SK-N-SH treated with all-trans-retinoic acid at 6 μM for 48 hours (cell line): Measurements from ENCODE around the gene PREPL.

Experiments
- ATAC-seq: fragments of 200-7000 bp; cut with Tn5 transposase; 3 replicates; pipeline ENCODE4 v1.9.1; 2020; ENCODE audit warnings: mild to moderate bottlenecking, moderate library complexity
- ARNTL ChIP-seq: fragments of 450-650 bp; formaldehyde crosslinking; IDR thresholded peaks from 2 replicates; pipeline ENCODE4 v1.5.0; 2020; ENCODE audit warnings: low read depth, mild to moderate bottlenecking, moderate library complexity, borderline replicate concordance
- CREB5 ChIP-seq: fragments of 250-450 bp; sonication (Bioruptor Pico); IDR thresholded peaks from 2 replicates; pipeline ENCODE4 v1.5.1; 2020; ENCODE audit warnings: low read depth, mild to moderate bottlenecking, moderate library complexity
- CSDC2 ChIP-seq: fragments of 250-450 bp; sonication (Bioruptor Pico); IDR thresholded peaks from 2 replicates; pipeline ENCODE4 v1.5.0; 2020; ENCODE audit warnings: mild to moderate bottlenecking, moderate library complexity
- CSRNP3 ChIP-seq: fragments of 250-450 bp; sonication (Bioruptor Pico); IDR thresholded peaks from 2 replicates; pipeline ENCODE4 v1.5.1; 2021; ENCODE audit warnings: mild to moderate bottlenecking, moderate library complexity
- ESRRG ChIP-seq: fragments of 250-450 bp; sonication (Bioruptor Pico); IDR thresholded peaks from 2 replicates; pipeline ENCODE4 v1.6.1; 2021; ENCODE audit warnings: mild to moderate bottlenecking
- GLIS3 ChIP-seq: fragments of 250-450 bp; sonication (Bioruptor Pico); IDR thresholded peaks from 2 replicates; pipeline ENCODE4 v1.5.0; 2020; ENCODE audit warnings: mild to moderate bottlenecking, moderate library complexity
- ISL1 ChIP-seq: fragments of 250-450 bp; sonication (Bioruptor Pico); IDR thresholded peaks from 2 replicates; pipeline ENCODE4 v2.1.2; 2022; ENCODE audit warnings: mild to moderate bottlenecking, moderate library complexity
- OSR1 ChIP-seq: fragments of 250-450 bp; sonication (Bioruptor Pico); IDR thresholded peaks from 2 replicates; pipeline ENCODE4 v1.8.0; 2022; ENCODE audit warnings: moderate library complexity, mild to moderate bottlenecking, inconsistent platforms
- PATZ1 ChIP-seq: fragments of 250-450 bp; sonication (Bioruptor Pico); IDR thresholded peaks from 2 replicates; pipeline ENCODE4 v1.8.0; 2020; ENCODE audit warnings: mild to moderate bottlenecking, moderate library complexity, borderline replicate concordance
- POU6F1 ChIP-seq: fragments of 250-450 bp; sonication (Bioruptor Pico); IDR thresholded peaks from 2 replicates; pipeline ENCODE4 v1.8.0; 2021; ENCODE audit warnings: low read depth, mild to moderate bottlenecking, moderate library complexity, borderline replicate concordance
- PPARA ChIP-seq: fragments of 250-450 bp; sonication (Bioruptor Pico); IDR thresholded peaks from 2 replicates; pipeline ENCODE4 v1.5.0; 2020; ENCODE audit warnings: mild to moderate bottlenecking, borderline replicate concordance
- RARB ChIP-seq: fragments of 250-450 bp; sonication (Bioruptor Pico); IDR thresholded peaks from 2 replicates; pipeline ENCODE4 v1.8.0; 2021; ENCODE audit warnings: mild to moderate bottlenecking, moderate library complexity
- SNAI2 ChIP-seq: fragments of 250-450 bp; sonication (Bioruptor Pico); IDR thresholded peaks from 2 replicates; pipeline ENCODE4 v1.5.0; 2020; ENCODE audit warnings: mild to moderate bottlenecking, moderate library complexity
- TCF4 ChIP-seq: fragments of 250-450 bp; sonication (Bioruptor Pico); IDR thresholded peaks from 2 replicates; pipeline ENCODE4 v1.8.0; 2021; ENCODE audit warnings: mild to moderate bottlenecking, moderate library complexity, borderline replicate concordance
- TOX ChIP-seq: fragments of 250-450 bp; sonication (Bioruptor Pico); IDR thresholded peaks from 2 replicates; pipeline ENCODE4 v1.8.0; 2021; ENCODE audit warnings: mild to moderate bottlenecking, moderate library complexity, borderline replicate concordance
- ZC3H10 ChIP-seq: fragments of 250-450 bp; sonication (Bioruptor Pico); IDR thresholded peaks from 2 replicates; pipeline ENCODE4 v1.5.1; 2021; ENCODE audit warnings: mild to moderate bottlenecking, moderate library complexity
- ZFP3 ChIP-seq: fragments of 250-450 bp; sonication (Bioruptor Pico); IDR thresholded peaks from 2 replicates; pipeline ENCODE4 v1.5.0; 2020; ENCODE audit warnings: mild to moderate bottlenecking, moderate library complexity
- ZFP30 ChIP-seq: fragments of 450-650 bp; formaldehyde crosslinking; IDR thresholded peaks from 2 replicates; pipeline ENCODE4 v1.5.0; 2022; ENCODE audit warnings: mild to moderate bottlenecking, moderate library complexity
- ZNF565 ChIP-seq: fragments of 450-650 bp; formaldehyde crosslinking; conservative IDR thresholded peaks from 2 replicates; pipeline ENCODE4 v1.5.0; 2020; ENCODE audit warnings: low read depth, mild to moderate bottlenecking, moderate library complexity
- ZNF70 ChIP-seq: fragments of 450-650 bp; formaldehyde crosslinking; IDR thresholded peaks from 2 replicates; pipeline ENCODE4 v1.5.0; 2020; ENCODE audit warnings: mild to moderate bottlenecking, moderate library complexity
- ZNF8 ChIP-seq: fragments of 450-650 bp; formaldehyde crosslinking; IDR thresholded peaks from 2 replicates; pipeline ENCODE4 v1.5.0; 2020; ENCODE audit warnings: mild to moderate bottlenecking, moderate library complexity

Gene PREPL

GRCh38 chr2:44271296-44271695, 90.0 kb downstream of the PREPL start:
- ATAC-seq = no peak
- TF ChIP-seq TCF4 (CRISPR knock-in tag) = no peak
- no peak for TF ChIP-seq ZFP3 (CRISPR knock-in tag)
- TF ChIP-seq PATZ1 (CRISPR knock-in tag) = no peak
- TF ChIP-seq TOX (CRISPR knock-in tag) = no peak
- no peak for TF ChIP-seq CSRNP3
- TF ChIP-seq ZC3H10 (CRISPR knock-in tag) = no peak
- no peak for TF ChIP-seq ZFP30 (CRISPR knock-in tag)
- no peak for TF ChIP-seq SNAI2 (CRISPR knock-in tag)
- TF ChIP-seq ZNF8 = no peak
- no peak for TF ChIP-seq ZNF565 (CRISPR knock-in tag)
- TF ChIP-seq ZNF70 (CRISPR knock-in tag) = no peak
- no peak for TF ChIP-seq RARB (CRISPR knock-in tag)
- TF ChIP-seq ISL1 (CRISPR knock-in tag) = no peak
- TF ChIP-seq ARNTL (CRISPR knock-in tag) = no peak
- no peak for TF ChIP-seq ESRRG
- no peak for TF ChIP-seq GLIS3 (CRISPR knock-in tag)
- no peak for TF ChIP-seq CREB5 (CRISPR knock-in tag)
- TF ChIP-seq CSDC2 (CRISPR knock-in tag) = no peak
- TF ChIP-seq POU6F1 (CRISPR knock-in tag) = no peak
- TF ChIP-seq, all 23 proteins: peak for 0

GRCh38 chr2:44269831-44270230, 91.5 kb downstream of the PREPL start:
- TF ChIP-seq TCF4 (CRISPR knock-in tag) = no peak
- no peak for TF ChIP-seq ZFP30 (CRISPR knock-in tag)
- TF ChIP-seq PPARA = no peak
- no peak for TF ChIP-seq OSR1 (CRISPR knock-in tag)
- no peak for TF ChIP-seq CSDC2 (CRISPR knock-in tag)
- no peak for ATAC-seq

GRCh38 chr2:44267796-44268648, 93.3 kb downstream of the PREPL start:
- peak; percentile 20; the same call in 1 of the 3 replicates for ATAC-seq
- TF ChIP-seq OSR1 (CRISPR knock-in tag) (no peak), POU6F1 (CRISPR knock-in tag) (no peak), ZNF565 (CRISPR knock-in tag) (no peak), CSDC2 (CRISPR knock-in tag) (no peak), RARB (CRISPR knock-in tag) (no peak), ZC3H10 (CRISPR knock-in tag) (no peak), GLIS3 (CRISPR knock-in tag) (no peak), CSRNP3 (no peak), PPARA (no peak), ZNF70 (CRISPR knock-in tag) (no peak), ARNTL (CRISPR knock-in tag) (no peak), TOX (CRISPR knock-in tag) (no peak), PATZ1 (CRISPR knock-in tag) (no peak)
